Lower lobe of right lung (tissue), 2 donors: ENCODE data around the gene SRPRB. TPM values are rescaled to one million over a fixed set of nuclear protein-coding genes. Genes with fewer than 3 reads are reported as not detected.

Experiments used
- ATAC-seq, 2 donors: fragments of 200-7000 bp; cut with Tn5 transposase; one replicate each; pipeline ENCODE4 v1.9.1; 2020 to 2022; ENCODE audit warnings: mild to moderate bottlenecking in 2 of 2, moderate library complexity in 2 of 2
- DNase-seq: peaks from one replicate; pipeline ENCODE4 v3.0.0-alpha.2; 2020
- H3K27ac ChIP-seq: fragments of 200-600 bp; one replicate; pipeline ENCODE4 v1.8.0; 2022
- H3K27me3 ChIP-seq: fragments of 200-600 bp; one replicate; pipeline ENCODE4 v1.8.0; 2022; ENCODE audit warnings: low read depth
- H3K36me3 ChIP-seq: fragments of 200-600 bp; one replicate; pipeline ENCODE4 v1.8.0; 2022; ENCODE audit warnings: mild to moderate bottlenecking
- H3K4me1 ChIP-seq: fragments of 200-600 bp; one replicate; pipeline ENCODE4 v1.8.0; 2022
- H3K4me3 ChIP-seq: fragments of 200-600 bp; one replicate; pipeline ENCODE4 v1.8.0; 2022; ENCODE audit warnings: mild to moderate bottlenecking
- H3K9me3 ChIP-seq: fragments of 200-600 bp; one replicate; pipeline ENCODE4 v1.8.0; 2022
- CTCF ChIP-seq: fragments of 200-600 bp; IDR thresholded peaks from one replicate; pipeline ENCODE4 v1.8.0; 2022; ENCODE audit warnings: antibody characterized with exemption, mild to moderate bottlenecking
- intact Hi-C: fragments of 100-400 bp; cut with DNase I; formaldehyde crosslinking; loops from one replicate; pipeline ENCODE4 v1.11.0; 2022
- total RNA-seq: library from RNA; stranded (reverse); fragmentation: NEBNext Ultra II Directional; extraction: Animal tissue kit (Norgen Biotek cat#: 25700); gene quantifications from one replicate; pipeline ENCODE4 v1.2.1, GENCODE V29; 2021
- donor health status: DM: no; HTN: yes; CAD: no; lungs with severe emphysema.

The SRPRB gene
- total RNA-seq, 1 donor from 2014 or later = 43.3 TPM

DNA sequence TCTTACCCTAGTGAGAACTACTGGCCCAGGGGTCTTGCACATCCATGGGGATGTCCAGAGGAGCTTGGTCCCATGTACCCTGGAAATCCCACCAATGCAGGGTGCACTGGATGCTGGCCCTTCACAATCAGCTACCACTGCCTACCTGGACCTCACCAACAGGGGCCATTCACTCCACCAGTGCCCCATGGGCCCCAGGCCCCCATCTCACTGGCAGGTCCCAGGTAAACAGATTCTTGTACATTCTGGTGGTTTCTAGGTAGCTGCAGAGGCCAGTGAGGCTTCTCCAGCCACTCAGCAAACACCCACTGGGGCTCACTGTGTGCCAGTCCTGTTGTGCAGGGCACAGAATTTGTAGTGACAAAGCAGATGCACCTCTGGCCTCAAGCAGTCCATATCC, 65.2 kb downstream of the SRPRB start:
- H3K4me3 ChIP-seq = no peak overlapping the region
- no peaks in the 10 kb centered on the region for H3K27me3 ChIP-seq
- intact Hi-C loops = no loop called here
- ATAC-seq (no peak), DNase-seq (no peak)
- no peak for TF ChIP-seq CTCF
- H3K27ac ChIP-seq = no peak overlapping the region
- H3K9me3 ChIP-seq = no peaks in the 10 kb centered on the region
- H3K4me1 ChIP-seq = no peaks in the 10 kb centered on the region
- H3K36me3 ChIP-seq = no peaks in the 10 kb centered on the region

Other genes with a start within 250 kb of the SRPRB start
- gene CDV3, start 232.1 kb upstream of the SRPRB start, total RNA-seq = 166 TPM
- 18.2 TPM for gene TOPBP1, start 143.9 kb upstream of the SRPRB start, total RNA-seq
- gene TF, start 59.4 kb upstream of the SRPRB start, total RNA-seq = 2.8 TPM
- 5.5 TPM for gene RAB6B, start 90.1 kb downstream of the SRPRB start, total RNA-seq
- gene SLCO2A1, start 224.1 kb downstream of the SRPRB start, total RNA-seq = 204 TPM